GM06990 (cell line): ENCODE data around the gene STEAP1B.

ENCODE experiments used
- DNase-seq: peaks from one replicate; pipeline ENCODE4 v3.0.0-alpha.2; 2011; ENCODE audit not compliant: insufficient read length; ENCODE audit errors: extremely low read depth
- H3K27me3 ChIP-seq: replicated peaks from 2 replicates; pipeline ENCODE4 v1.6.0; 2011; ENCODE audit warnings: low read length; ENCODE audit not compliant: control insufficient read depth, insufficient read depth
- H3K36me3 ChIP-seq: 2 replicates; pipeline ENCODE4 v1.5.1; 2011; ENCODE audit warnings: low read length; ENCODE audit not compliant: control insufficient read depth, insufficient read depth
- H3K4me3 ChIP-seq: replicated peaks from 2 replicates; pipeline ENCODE4 v1.5.1; 2011; ENCODE audit warnings: low read depth, mild to moderate bottlenecking, control low read depth, low read length
- CTCF ChIP-seq: IDR thresholded peaks from 2 replicates; pipeline ENCODE4 v1.5.1; 2011; ENCODE audit warnings: low read length, control low read depth, mild to moderate bottlenecking, inconsistent platforms; ENCODE audit not compliant: insufficient read depth, poor library complexity, severe bottlenecking

The STEAP1B gene

GRCh38 chr7:22445853-22446252 lies 54.1 kb downstream of the STEAP1B start:
- H3K36me3 ChIP-seq, result no peaks in the 10 kb centered on the region
- no peak overlapping the region for H3K4me3 ChIP-seq
- no peak for DNase-seq
- no peaks in the 10 kb centered on the region for H3K27me3 ChIP-seq
- no peak for TF ChIP-seq CTCF

- no peaks in the 10 kb centered on the region for H3K27me3 ChIP-seq
- H3K4me3 ChIP-seq, result peak overlapping the region; percentile 25
- DNase-seq, result peak; percentile 78
- no peaks in the 10 kb centered on the region for H3K36me3 ChIP-seq
- no peak for TF ChIP-seq CTCF
Observed at GRCh38 chr7:22445140-22445743, 54.7 kb downstream of the STEAP1B start.

- no peak for TF ChIP-seq CTCF
- peak; percentile 39 for DNase-seq
- Histone ChIP-seq H3K4me3 (no peak overlapping the region), H3K36me3 (no peaks in the 10 kb centered on the region), H3K27me3 (no peaks in the 10 kb centered on the region)
Observed at GRCh38 chr7:22444181-22444971, 55.6 kb downstream of the STEAP1B start.

- Histone ChIP-seq H3K4me3 (no peak overlapping the region), H3K36me3 (no peaks in the 10 kb centered on the region), H3K27me3 (no peaks in the 10 kb centered on the region)
- DNase-seq, result no peak
- TF ChIP-seq CTCF, result no peak
Observed at GRCh38 chr7:22443370-22444180, 56.4 kb downstream of the STEAP1B start.

GRCh38 chr7:22442882-22443369 lies 57.1 kb downstream of the STEAP1B start:
- Histone ChIP-seq H3K36me3 (no peaks in the 10 kb centered on the region), H3K4me3 (no peak overlapping the region), H3K27me3 (no peaks in the 10 kb centered on the region)
- no peak for TF ChIP-seq CTCF
- no peak for DNase-seq
